Neutrophil (primary cell): ENCODE measurements around the gene SOX1.

ENCODE experiments used
- H3K27ac ChIP-seq: fragments of 200-600 bp; sonication (generic); 2 replicates; pipeline ENCODE4 v1.5.1; 2016; ENCODE audit warnings: mild to moderate bottlenecking, moderate library complexity
- H3K27me3 ChIP-seq: fragments of 200-600 bp; sonication (generic); 2 replicates; pipeline ENCODE4 v1.6.0; 2016; ENCODE audit warnings: mild to moderate bottlenecking
- H3K36me3 ChIP-seq: fragments of 200-600 bp; sonication (generic); 2 replicates; pipeline ENCODE4 v1.5.1; 2017
- H3K4me1 ChIP-seq, 2 experiments: fragments of 200-600 bp in 1 of 2; sonication (generic) in 1 of 2; 1 replicate in 1 of 2; 2 replicates in 1 of 2; pipeline versions ENCODE4 v1.5.1 to v1.6.1; 2013 to 2016; ENCODE audit warnings: low read depth in 1 of 2, low read length in 1 of 2, mild to moderate bottlenecking in 1 of 2, moderate library complexity in 1 of 2; ENCODE audit not compliant: control insufficient read depth in 1 of 2, insufficient read depth in 1 of 2
- H3K4me3 ChIP-seq, 2 experiments: fragments of 200-600 bp in 1 of 2; sonication (generic) in 1 of 2; 1 replicate in 1 of 2; 2 replicates in 1 of 2; pipeline ENCODE4 v1.5.1; 2013 to 2016; ENCODE audit warnings: low read depth in 1 of 2, low read length in 1 of 2, mild to moderate bottlenecking in 1 of 2, moderate library complexity in 1 of 2
- H3K9me3 ChIP-seq: fragments of 200-600 bp; sonication (generic); 2 replicates; pipeline ENCODE4 v1.5.1; 2016
- CTCF ChIP-seq: fragments of 200-600 bp; sonication (generic); IDR thresholded peaks from 2 replicates; pipeline ENCODE4 v1.5.1; 2016; ENCODE audit warnings: antibody characterized with exemption

SOX1 gene

GRCh38 chr13:112105244-112105681 is 38.3 kb downstream of the SOX1 start:
- Histone ChIP-seq H3K4me3 (no peak overlapping the region), H3K9me3 (no peaks in the 10 kb centered on the region), H3K27me3 (peaks cover 99% of the 10 kb centered on the region), H3K36me3 (no peaks in the 10 kb centered on the region), H3K27ac (no peak overlapping the region), H3K4me1 (no peaks in the 10 kb centered on the region)
- no peak for TF ChIP-seq CTCF

- no peak for TF ChIP-seq CTCF
- Histone ChIP-seq H3K4me3 (no peak overlapping the region), H3K36me3 (no peaks in the 10 kb centered on the region), H3K4me1 (no peaks in the 10 kb centered on the region), H3K27me3 (peaks cover 99% of the 10 kb centered on the region), H3K9me3 (no peaks in the 10 kb centered on the region), H3K27ac (no peak overlapping the region)
These were observed 38.9 kb downstream of the SOX1 start for GRCh38 chr13:112105892-112106291.

- H3K4me3 ChIP-seq, result no peak overlapping the region
- no peak for TF ChIP-seq CTCF
These were observed 39.7 kb downstream of the SOX1 start for GRCh38 chr13:112106478-112107141.

GRCh38 chr13:112107289-112107688 is 40.3 kb downstream of the SOX1 start:
- Histone ChIP-seq H3K9me3 (no peaks in the 10 kb centered on the region), H3K36me3 (no peaks in the 10 kb centered on the region), H3K27me3 (peaks cover 99% of the 10 kb centered on the region), H3K4me1 (no peaks in the 10 kb centered on the region), H3K27ac (no peak overlapping the region), H3K4me3 (no peak overlapping the region)
- no peak for TF ChIP-seq CTCF

More at GRCh38 chr13:112106478-112107141, 39.7 kb downstream of the SOX1 start:
- Histone ChIP-seq H3K4me1 (no peaks in the 10 kb centered on the region), H3K27me3 (peaks cover 99% of the 10 kb centered on the region), H3K36me3 (no peaks in the 10 kb centered on the region), H3K27ac (no peak overlapping the region), H3K9me3 (no peaks in the 10 kb centered on the region)

GRCh38 chr13:112110479-112110878 is 43.5 kb downstream of the SOX1 start:
- Histone ChIP-seq H3K27ac (no peak overlapping the region), H3K9me3 (no peaks in the 10 kb centered on the region), H3K4me1 (no peaks in the 10 kb centered on the region), H3K4me3 (no peak overlapping the region), H3K27me3 (peaks cover 72% of the 10 kb centered on the region), H3K36me3 (no peaks in the 10 kb centered on the region)
- TF ChIP-seq CTCF, result no peak
